ENCODE results near the gene SERPINA12. TPM values are rescaled to one million over a fixed set of nuclear protein-coding genes. Genes with fewer than 3 reads are reported as not detected.
"Not testable (repeated sequence)": the region's sequence is repeated elsewhere in the genome, so short reads cannot be mapped to it uniquely, and the experiment has no call there.

The SERPINA12 gene
- total RNA-seq, 1 experiment from 2014 or later, result not detected

GRCh38 chr14:94514351-94514750, 5.1 kb upstream of the SERPINA12 start:
- DNase-seq (ENCODE audit: low spot score), result no peak
- Histone ChIP-seq H3K36me3 (ENCODE audit: insufficient read depth, low read length, poor library complexity, severe bottlenecking) (no peaks in the 10 kb centered on the region), H3K4me1 (ENCODE audit: insufficient read depth, low read length, poor library complexity, severe bottlenecking) (no peaks in the 10 kb centered on the region), H3K27ac (ENCODE audit: low read depth, low read length, poor library complexity, severe bottlenecking) (no peak overlapping the region), H3K27me3 (replicated peaks; ENCODE audit: insufficient read depth, low read depth, low read length, poor library complexity) (no peaks in the 10 kb centered on the region), H3K9me3 (ENCODE audit: low read depth, low read length, poor library complexity, severe bottlenecking) (no peaks in the 10 kb centered on the region), H3K4me3 (ENCODE audit: low read depth, low read length, poor library complexity, severe bottlenecking) (no peak overlapping the region)
- TF ChIP-seq EZH2 (IDR thresholded peaks at IDR 0.05; ENCODE audit: borderline replicate concordance, low read depth, low read length, poor library complexity, severe bottlenecking) (no peak), CTCF (conservative IDR thresholded peaks at IDR 0.05; ENCODE audit: low read depth, low read length) (no peak)
- intact Hi-C loops (cut with micrococcal nuclease; ENCODE audit: unreplicated experiment), result no loop called here
- ChIA-PET POLR2A (ENCODE audit: low non-redundant PET) (no interaction called here), CTCF (no interaction called here)
- BruUV-seq (replicated peaks), result no TSS peak

GRCh38 chr14:94510481-94510880, 1.2 kb upstream of the SERPINA12 start:
- CTCF ChIA-PET; POLR2A ChIA-PET (ENCODE audit: low non-redundant PET); DNase-seq (ENCODE audit: low spot score); H3K4me3 ChIP-seq (ENCODE audit: low read depth, low read length, poor library complexity, severe bottlenecking); BruUV-seq (replicated peaks); H3K27me3 ChIP-seq (replicated peaks; ENCODE audit: insufficient read depth, low read depth, low read length, poor library complexity); intact Hi-C loops (cut with micrococcal nuclease; ENCODE audit: unreplicated experiment); H3K4me1 ChIP-seq (ENCODE audit: insufficient read depth, low read length, poor library complexity, severe bottlenecking); H3K27ac ChIP-seq (ENCODE audit: low read depth, low read length, poor library complexity, severe bottlenecking); H3K36me3 ChIP-seq (ENCODE audit: insufficient read depth, low read length, poor library complexity, severe bottlenecking); H3K9me3 ChIP-seq (ENCODE audit: low read depth, low read length, poor library complexity, severe bottlenecking): not testable (repeated sequence)

- Histone ChIP-seq H3K27me3 (replicated peaks; ENCODE audit: insufficient read depth, low read depth, low read length, poor library complexity) (no peaks in the 10 kb centered on the region), H3K27ac (ENCODE audit: low read depth, low read length, poor library complexity, severe bottlenecking) (no peak overlapping the region), H3K36me3 (ENCODE audit: insufficient read depth, low read length, poor library complexity, severe bottlenecking) (no peaks in the 10 kb centered on the region), H3K4me1 (ENCODE audit: insufficient read depth, low read length, poor library complexity, severe bottlenecking) (no peaks in the 10 kb centered on the region), H3K9me3 (ENCODE audit: low read depth, low read length, poor library complexity, severe bottlenecking) (no peaks in the 10 kb centered on the region), H3K4me3 (ENCODE audit: low read depth, low read length, poor library complexity, severe bottlenecking) (no peak overlapping the region)
- intact Hi-C loops (cut with micrococcal nuclease; ENCODE audit: unreplicated experiment), result no loop called here
- ChIA-PET CTCF (no interaction called here), POLR2A (ENCODE audit: low non-redundant PET) (no interaction called here)
- no peak for DNase-seq (ENCODE audit: low spot score)
- no TSS peak for BruUV-seq (replicated peaks)
- TF ChIP-seq CTCF (conservative IDR thresholded peaks at IDR 0.05; ENCODE audit: low read depth, low read length) (no peak), EZH2 (IDR thresholded peaks at IDR 0.05; ENCODE audit: borderline replicate concordance, low read depth, low read length, poor library complexity, severe bottlenecking) (no peak)
Measured at GRCh38 chr14:94505641-94506040, 3.6 kb downstream of the SERPINA12 start.

GRCh38 chr14:94505206-94505605, 4.1 kb downstream of the SERPINA12 start:
- no peak for DNase-seq (ENCODE audit: low spot score)

More at GRCh38 chr14:94505206-94505605, 4.1 kb downstream of the SERPINA12 start:
- Histone ChIP-seq H3K27ac (ENCODE audit: low read depth, low read length, poor library complexity, severe bottlenecking) (no peak overlapping the region), H3K36me3 (ENCODE audit: insufficient read depth, low read length, poor library complexity, severe bottlenecking) (no peaks in the 10 kb centered on the region), H3K4me1 (ENCODE audit: insufficient read depth, low read length, poor library complexity, severe bottlenecking) (no peaks in the 10 kb centered on the region), H3K4me3 (ENCODE audit: low read depth, low read length, poor library complexity, severe bottlenecking) (no peak overlapping the region), H3K27me3 (replicated peaks; ENCODE audit: insufficient read depth, low read depth, low read length, poor library complexity) (no peaks in the 10 kb centered on the region), H3K9me3 (ENCODE audit: low read depth, low read length, poor library complexity, severe bottlenecking) (no peaks in the 10 kb centered on the region)
- TF ChIP-seq CTCF (conservative IDR thresholded peaks at IDR 0.05; ENCODE audit: low read depth, low read length), result no peak
- TF ChIP-seq EZH2 (IDR thresholded peaks at IDR 0.05; ENCODE audit: borderline replicate concordance, low read depth, low read length, poor library complexity, severe bottlenecking), result no peak
- no TSS peak for BruUV-seq (replicated peaks)
- intact Hi-C loops (cut with micrococcal nuclease; ENCODE audit: unreplicated experiment), result no loop called here
- ChIA-PET CTCF (no interaction called here), POLR2A (ENCODE audit: low non-redundant PET) (no interaction called here)
